Endothelial cell of umbilical vein (primary cell): ENCODE results near the gene CCDC136. TPM values are rescaled to one million over a fixed set of nuclear protein-coding genes. Genes with fewer than 3 reads are reported as not detected.

Source experiments
- BruUV-seq: library from RNA; stranded (reverse); fragments of 400-500 nt; replicated peaks from 2 replicates; lab custom pipeline; 2021; lab: Mats Ljungman, UMichigan
- CTCF ChIA-PET: fragments of 300-600, 350-600 bp; sonication (Branson Sonifier 250); formaldehyde crosslinking; loops from one replicate; lab custom pipeline; 2021; ENCODE audit warnings: antibody characterized with exemption, inconsistent platforms; lab: Charles Lee
- POLR2A ChIA-PET: fragments of 300-600, 350-600 bp; sonication (Branson Sonifier 250); formaldehyde crosslinking; loops from one replicate; lab custom pipeline; 2021; ENCODE audit warnings: antibody characterized with exemption, inconsistent platforms; lab: Charles Lee
- DNase-seq: peaks from one replicate; pipeline ENCODE4 v3.0.0-alpha.2; 2011; ENCODE audit warnings: low read depth, low spot score
- FAIRE-seq: peaks from 2 replicates; lab custom pipeline; 2011; peaks lifted over from hg19 to GRCh38; lab: Jason Lieb, UNC
- H2AFZ ChIP-seq: 2 replicates; pipeline ENCODE4 v1.6.0; 2012; ENCODE audit warnings: low read depth, low read length, control low read depth, inconsistent platforms
- H3K27ac ChIP-seq: 2 replicates; pipeline ENCODE4 v1.5.1; 2011; ENCODE audit warnings: low read depth, mild to moderate bottlenecking, control low read depth, low read length, moderate library complexity; ENCODE audit not compliant: insufficient read depth
- H3K27me3 ChIP-seq, 2 experiments: 2 replicates each; pipeline versions ENCODE4 v1.6.0 to v1.6.1; 2011; ENCODE audit warnings: low read length in 2 of 2, mixed read lengths in 1 of 2; ENCODE audit not compliant: control insufficient read depth in 2 of 2, insufficient read depth in 2 of 2
- H3K36me3 ChIP-seq, 2 experiments: 2 replicates in 1 of 2; 3 replicates in 1 of 2; pipeline ENCODE4 v1.5.1; 2011; ENCODE audit warnings: low read length in 2 of 2, mild to moderate bottlenecking in 1 of 2, moderate library complexity in 1 of 2; ENCODE audit not compliant: control insufficient read depth in 2 of 2, insufficient read depth in 2 of 2; ENCODE audit errors: extremely low read depth in 1 of 2
- H3K4me1 ChIP-seq: 3 replicates; pipeline ENCODE4 v1.5.1; 2011; ENCODE audit warnings: mild to moderate bottlenecking, low read length; ENCODE audit not compliant: control insufficient read depth, insufficient read depth; ENCODE audit errors: extremely low read depth
- H3K4me2 ChIP-seq: 2 replicates; pipeline ENCODE4 v1.6.1; 2011; ENCODE audit warnings: low read length, control low read depth, mixed read lengths; ENCODE audit not compliant: insufficient read depth
- H3K4me3 ChIP-seq, 3 experiments: fragments of 200-600 bp in 1 of 3; sonication (generic), shearing (Covaris generic) in 1 of 3; replicated peaks in 1 of 3; 2 replicates each; pipeline ENCODE4 v1.5.1; 2011 to 2016; ENCODE audit warnings: control low read depth in 3 of 3, low read length in 3 of 3, mild to moderate bottlenecking in 2 of 3, inconsistent platforms in 1 of 3, low read depth in 1 of 3, moderate library complexity in 1 of 3; ENCODE audit not compliant: insufficient read depth in 1 of 3
- H3K79me2 ChIP-seq: 2 replicates; pipeline ENCODE4 v1.6.0; 2012; ENCODE audit warnings: low read length, inconsistent platforms; ENCODE audit not compliant: control insufficient read depth, insufficient read depth
- H3K9ac ChIP-seq: replicated peaks from 2 replicates; pipeline ENCODE3; 2011; ENCODE audit warnings: low read length, control low read depth; ENCODE audit not compliant: insufficient read depth; ENCODE audit errors: extremely low read depth
- H3K9me1 ChIP-seq: replicated peaks from 3 replicates; pipeline ENCODE4 v1.6.0; 2011; ENCODE audit warnings: mild to moderate bottlenecking, low read length; ENCODE audit not compliant: control insufficient read depth, insufficient read depth; ENCODE audit errors: extremely low read depth
- H3K9me3 ChIP-seq: replicated peaks from 2 replicates; pipeline ENCODE4 v1.5.1; 2012; ENCODE audit warnings: low read length, inconsistent platforms; ENCODE audit not compliant: control insufficient read depth, insufficient read depth
- H4K20me1 ChIP-seq: replicated peaks from 2 replicates; pipeline ENCODE3; 2011; ENCODE audit warnings: mild to moderate bottlenecking, low read length; ENCODE audit not compliant: control insufficient read depth, insufficient read depth; ENCODE audit errors: extremely low read depth
- EZH2 ChIP-seq: IDR thresholded peaks from 2 replicates; pipeline ENCODE4 v1.6.1; 2012; ENCODE audit warnings: borderline replicate concordance, low read depth, mild to moderate bottlenecking, moderate library complexity, low read length, inconsistent platforms; ENCODE audit not compliant: severe bottlenecking
- FOS ChIP-seq: IDR thresholded peaks from 2 replicates; pipeline ENCODE4 v1.6.1; 2011; ENCODE audit warnings: mild to moderate bottlenecking, low read length, moderate library complexity, borderline replicate concordance; ENCODE audit not compliant: insufficient read depth
- GATA2 ChIP-seq: IDR thresholded peaks from 2 replicates; pipeline ENCODE4 v1.7.0; 2011; ENCODE audit warnings: low read depth, mild to moderate bottlenecking, moderate library complexity, mixed read lengths, low read length; ENCODE audit not compliant: insufficient read length, insufficient read depth
- JUN ChIP-seq: IDR thresholded peaks from 2 replicates; pipeline ENCODE4 v1.6.1; 2011; ENCODE audit warnings: borderline replicate concordance, low read depth; ENCODE audit not compliant: insufficient read length, insufficient read depth
- MAX ChIP-seq: IDR thresholded peaks from 2 replicates; pipeline ENCODE4 v1.6.1; 2011; ENCODE audit not compliant: insufficient read depth, insufficient read length
- POLR2AphosphoS5 ChIP-seq: IDR thresholded peaks from 2 replicates; pipeline ENCODE4 v1.6.1; 2012; ENCODE audit warnings: low read depth, mild to moderate bottlenecking, control low read depth, low read length, moderate library complexity; ENCODE audit not compliant: insufficient read depth
- dilution Hi-C: fragments of 300-500 bp; cut with MboI; formaldehyde crosslinking; loops from one replicate; pipeline ENCODE4 v1.15.0; 2019; ENCODE audit warnings: low sequenced_read_pairs; ENCODE audit not compliant: extremely low pct_ligation_motif_present
- intact Hi-C: fragments of 100-400 bp; cut with micrococcal nuclease; formaldehyde crosslinking; loops from one replicate; pipeline ENCODE4 v1.10.0; 2022
- polyA plus RNA-seq, 4 experiments: library from polyadenylated mRNA; depleted of rRNA in 3 of 4; stranded (reverse) in 3 of 4; unstranded in 1 of 4; fragments of >200 nt; gene quantifications; 2 replicates each; pipeline versions ENCODE4 v1.2.1 to v1.2.3, GENCODE V29; 2011 to 2012; ENCODE audit warnings: missing spikeins in 1 of 4
- total RNA-seq: library from RNA; stranded (reverse); gene quantifications from 2 replicates; pipeline ENCODE4 v1.2.3, GENCODE V29; 2021
- TF ChIP-seq, protein P1 (sequence below), 2 donors: IDR thresholded peaks; 1 replicate in 1 of 2; 2 replicates in 1 of 2; pipeline ENCODE4 v1.5.1; 2011; ENCODE audit warnings: low read length in 2 of 2, mild to moderate bottlenecking in 2 of 2, moderate library complexity in 2 of 2, control low read depth in 1 of 2, inconsistent platforms in 1 of 2, low read depth in 1 of 2; ENCODE audit not compliant: insufficient read depth in 1 of 2; ENCODE audit errors: extremely low read depth in 1 of 2

CCDC136 gene
- total and polyA plus RNA-seq, 2 donors (not counting 3 experiments of a cell fraction or from before 2014, with no cell fraction given): 1.8 to 3.3 TPM

DNA sequence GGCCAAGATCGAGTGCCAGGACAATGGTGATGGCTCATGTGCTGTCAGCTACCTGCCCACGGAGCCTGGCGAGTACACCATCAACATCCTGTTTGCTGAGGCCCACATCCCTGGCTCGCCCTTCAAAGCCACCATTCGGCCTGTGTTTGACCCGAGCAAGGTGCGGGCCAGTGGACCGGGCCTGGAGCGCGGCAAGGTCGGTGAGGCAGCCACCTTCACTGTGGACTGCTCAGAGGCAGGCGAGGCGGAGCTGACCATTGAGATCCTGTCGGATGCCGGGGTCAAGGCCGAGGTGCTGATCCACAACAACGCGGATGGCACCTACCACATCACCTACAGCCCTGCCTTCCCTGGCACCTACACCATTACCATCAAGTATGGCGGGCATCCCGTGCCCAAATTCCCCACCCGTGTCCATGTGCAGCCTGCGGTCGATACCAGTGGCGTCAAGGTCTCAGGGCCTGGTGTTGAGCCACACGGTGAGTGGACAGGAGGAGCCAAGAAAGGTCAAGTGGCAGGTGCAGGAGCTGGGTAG is 53.1 kb downstream of the CCDC136 start:
- BruUV-seq: TSS peak; percentile 35
- H3K79me2 ChIP-seq: no peaks in the 10 kb centered on the region
- H3K27me3 ChIP-seq: no peaks in the 10 kb centered on the region
- no peak overlapping the region for H2AFZ ChIP-seq
- H3K4me3 ChIP-seq: no peak overlapping the region
- FAIRE-seq: no peak
- H3K9me3 ChIP-seq: no peaks in the 10 kb centered on the region
- no peaks in the 10 kb centered on the region for H3K4me1 ChIP-seq
- peaks cover 9 to 74% of the 10 kb centered on the region in 2 experiments for H3K36me3 ChIP-seq
- no peak overlapping the region for H3K27ac ChIP-seq
- no peak overlapping the region for H3K9ac ChIP-seq
- ChIA-PET POLR2A (no interaction called here), CTCF (interaction anchor here (1.2 kb wide), 1 partner anchor 15 kb away, joined by 3 read pairs; no protein-coding TSS in a partner anchor)
- no peaks in the 10 kb centered on the region for H3K9me1 ChIP-seq
- dilution Hi-C loops (no loop called here), intact Hi-C loops (no loop called here)
- no peaks in the 10 kb centered on the region for H4K20me1 ChIP-seq
- TF ChIP-seq FOS (no peak), POLR2AphosphoS5 (no peak), GATA2 (no peak), MAX (no peak), JUN (no peak), EZH2 (no peak)
- TF ChIP-seq, protein P1, sequence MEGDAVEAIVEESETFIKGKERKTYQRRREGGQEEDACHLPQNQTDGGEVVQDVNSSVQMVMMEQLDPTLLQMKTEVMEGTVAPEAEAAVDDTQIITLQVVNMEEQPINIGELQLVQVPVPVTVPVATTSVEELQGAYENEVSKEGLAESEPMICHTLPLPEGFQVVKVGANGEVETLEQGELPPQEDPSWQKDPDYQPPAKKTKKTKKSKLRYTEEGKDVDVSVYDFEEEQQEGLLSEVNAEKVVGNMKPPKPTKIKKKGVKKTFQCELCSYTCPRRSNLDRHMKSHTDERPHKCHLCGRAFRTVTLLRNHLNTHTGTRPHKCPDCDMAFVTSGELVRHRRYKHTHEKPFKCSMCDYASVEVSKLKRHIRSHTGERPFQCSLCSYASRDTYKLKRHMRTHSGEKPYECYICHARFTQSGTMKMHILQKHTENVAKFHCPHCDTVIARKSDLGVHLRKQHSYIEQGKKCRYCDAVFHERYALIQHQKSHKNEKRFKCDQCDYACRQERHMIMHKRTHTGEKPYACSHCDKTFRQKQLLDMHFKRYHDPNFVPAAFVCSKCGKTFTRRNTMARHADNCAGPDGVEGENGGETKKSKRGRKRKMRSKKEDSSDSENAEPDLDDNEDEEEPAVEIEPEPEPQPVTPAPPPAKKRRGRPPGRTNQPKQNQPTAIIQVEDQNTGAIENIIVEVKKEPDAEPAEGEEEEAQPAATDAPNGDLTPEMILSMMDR (IDR thresholded peaks at IDR 0.05; ENCODE audit: extremely low read depth in 1 of 2, insufficient read depth in 1 of 2, low read depth in 1 of 2, low read length in 2 of 2): no peak
- H3K4me2 ChIP-seq: no peak overlapping the region
- DNase-seq: no peak
